Measurements from ENCODE around the gene PRIM1.

The PRIM1 gene

GRCh38 chr12:56688129-56688845 lies 63.8 kb downstream of the PRIM1 start, which contains the start of gene PTGES3:
TSS of gene PTGES3 (minus strand) at chr12:56688284. CDS start at chr12:56687999, 285 bp downstream.
- no peak for TF ChIP-seq CTCF (IDR thresholded peaks at IDR 0.05; ENCODE audit: low read depth, low read length)

GRCh38 chr12:56687223-56688128 lies 64.6 kb downstream of the PRIM1 start:
- Histone ChIP-seq H3K36me3 (peaks cover 37% of the 10 kb centered on the region), H3K9me3 (ENCODE audit: severe bottlenecking) (peaks cover 8% of the 10 kb centered on the region), H3K4me3 (ENCODE audit: low read depth, low read length) (peak overlapping the region; percentile 100), H3K27ac (peak overlapping the region; percentile 98), H3K27me3 (ENCODE audit: insufficient read depth, low read depth, severe bottlenecking) (no peaks in the 10 kb centered on the region)
- DNase-seq, result peak; percentile 29
- no peak for TF ChIP-seq CTCF (IDR thresholded peaks at IDR 0.05; ENCODE audit: low read depth, low read length)

More at GRCh38 chr12:56688129-56688845, 63.8 kb downstream of the PRIM1 start, which contains the start of gene PTGES3:
- Histone ChIP-seq H3K4me3 (ENCODE audit: low read depth, low read length) (peak within 1 kb of the TSS; percentile 100), H3K9me3 (ENCODE audit: severe bottlenecking) (peaks cover 8% of the 10 kb centered on the region), H3K27me3 (ENCODE audit: insufficient read depth, low read depth, severe bottlenecking) (no peaks in the 10 kb centered on the region), H3K27ac (peak within 1 kb of the TSS; percentile 98), H3K36me3 (peaks cover 31% of the 10 kb centered on the region)
- DNase-seq, result peak; percentile 96

- Histone ChIP-seq H3K4me3 (ENCODE audit: low read depth, low read length) (no peak overlapping the region), H3K27me3 (ENCODE audit: insufficient read depth, low read depth, severe bottlenecking) (no peaks in the 10 kb centered on the region), H3K9me3 (ENCODE audit: severe bottlenecking) (peaks cover 8% of the 10 kb centered on the region), H3K36me3 (peaks cover 53% of the 10 kb centered on the region), H3K27ac (no peak overlapping the region)
- DNase-seq, result no peak
- TF ChIP-seq CTCF (IDR thresholded peaks at IDR 0.05; ENCODE audit: low read depth, low read length), result no peak
Observed at GRCh38 chr12:56684745-56685359, 67.3 kb downstream of the PRIM1 start.

GRCh38 chr12:56682323-56682722 lies 69.8 kb downstream of the PRIM1 start:
- no peaks in the 10 kb centered on the region for H3K27me3 ChIP-seq (ENCODE audit: insufficient read depth, low read depth, severe bottlenecking)
- DNase-seq, result no peak
- H3K4me3 ChIP-seq (ENCODE audit: low read depth, low read length), result no peak overlapping the region
- no peak for TF ChIP-seq CTCF (IDR thresholded peaks at IDR 0.05; ENCODE audit: low read depth, low read length)
- no peak overlapping the region for H3K27ac ChIP-seq
- H3K36me3 ChIP-seq, result peaks cover 65% of the 10 kb centered on the region
- H3K9me3 ChIP-seq (ENCODE audit: severe bottlenecking), result no peaks in the 10 kb centered on the region
